Mononuclear cell (primary cell): ENCODE data around the gene SPATA31A7. TPM values are rescaled to one million over a fixed set of nuclear protein-coding genes. Genes with fewer than 3 reads are reported as not detected.
"Not testable (repeated sequence)": the region's sequence is repeated elsewhere in the genome, so short reads cannot be mapped to it uniquely, and the experiment has no call there.

Source experiments
- H3K27me3 ChIP-seq: 2 replicates; pipeline ENCODE4 v1.6.0; 2011; ENCODE audit warnings: low read length, control low read depth; ENCODE audit not compliant: insufficient read depth
- H3K4me1 ChIP-seq: 2 replicates; pipeline ENCODE4 v1.5.1; 2011; ENCODE audit warnings: mild to moderate bottlenecking, low read length, control low read depth; ENCODE audit not compliant: insufficient read depth
- H3K4me3 ChIP-seq: 2 replicates; pipeline ENCODE4 v1.5.1; 2011; ENCODE audit warnings: mild to moderate bottlenecking, low read length, moderate library complexity
- H3K9me3 ChIP-seq: 2 replicates; pipeline ENCODE4 v1.5.1; 2011; ENCODE audit warnings: low read depth, mild to moderate bottlenecking, control low read depth, low read length
- total RNA-seq: library from RNA; depleted of rRNA; stranded (reverse); fragments of >200 nt; gene quantifications from one replicate; pipeline ENCODE4 v1.2.3, GENCODE V29; 2012

The SPATA31A7 gene
- total RNA-seq = not detected

DNA sequence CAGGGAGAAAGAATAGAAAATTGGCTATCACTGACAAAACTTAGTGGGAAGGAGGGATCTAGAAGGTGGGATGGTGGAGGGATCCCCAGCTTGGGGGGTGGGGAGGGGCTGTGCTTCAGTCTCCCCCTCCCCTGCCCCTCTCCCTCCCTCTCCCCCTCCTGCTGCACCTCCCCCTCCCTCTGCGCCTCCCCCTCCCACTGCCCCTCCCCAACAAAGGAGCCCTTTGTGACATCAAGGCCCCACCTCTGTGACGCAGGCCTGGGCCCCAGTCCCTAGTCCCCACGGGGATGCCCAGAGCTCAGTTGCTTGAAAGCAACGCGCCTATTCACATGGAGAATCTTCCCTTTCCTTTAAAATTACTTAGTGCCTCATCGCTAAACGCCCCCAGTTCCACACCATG lies at the start of gene SPATA31A7:
TSS of gene SPATA31A7 (plus strand) at position 301 of the 400 bp plus-strand sequence. CDS start at position 330, 29 bp downstream.
- not testable (repeated sequence) for H3K4me3 ChIP-seq, H3K4me1 ChIP-seq, H3K27me3 ChIP-seq, H3K9me3 ChIP-seq

GRCh38 chr9:61226438-61226837 lies 36.6 kb downstream of the SPATA31A7 start:
- H3K4me3 ChIP-seq, H3K9me3 ChIP-seq, H3K4me1 ChIP-seq, H3K27me3 ChIP-seq: not testable (repeated sequence)
